Kasumi-1 (cell line): ENCODE measurements around the gene GLCCI1.
"Not testable (repeated sequence)": the region's sequence is repeated elsewhere in the genome, so short reads cannot be mapped to it uniquely, and the experiment has no call there.

ENCODE experiments used
- DNase-seq, 2 experiments: peaks; one replicate each; lab custom pipeline; 2025; lab: John Stamatoyannopoulos, UW

Gene GLCCI1

GRCh38 chr7:7989616-7990440, 21.2 kb downstream of the GLCCI1 start:
- no peak for DNase-seq

- no peak for DNase-seq
These were observed 21.8 kb downstream of the GLCCI1 start for GRCh38 chr7:7990441-7990761.

DNA sequence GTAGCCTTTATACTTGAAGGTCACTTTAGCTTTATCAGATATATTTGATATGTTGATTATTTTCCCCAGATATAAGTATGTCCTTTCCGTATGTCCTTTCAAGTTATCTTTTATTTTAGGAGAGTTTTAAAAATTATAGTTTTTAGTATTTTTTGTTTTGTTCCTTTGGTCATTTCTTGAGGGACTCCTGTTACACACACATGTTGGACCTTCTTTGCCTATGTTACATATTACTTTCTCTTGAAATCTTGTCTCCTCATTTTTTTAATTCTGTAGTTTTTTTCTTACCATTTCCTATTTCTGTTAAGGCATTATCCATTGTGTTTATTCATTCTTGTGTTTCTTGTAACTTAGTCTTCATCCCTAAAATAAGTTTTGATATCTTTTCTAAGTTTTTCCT, 23.9 kb downstream of the GLCCI1 start:
- DNase-seq: no peak

DNA sequence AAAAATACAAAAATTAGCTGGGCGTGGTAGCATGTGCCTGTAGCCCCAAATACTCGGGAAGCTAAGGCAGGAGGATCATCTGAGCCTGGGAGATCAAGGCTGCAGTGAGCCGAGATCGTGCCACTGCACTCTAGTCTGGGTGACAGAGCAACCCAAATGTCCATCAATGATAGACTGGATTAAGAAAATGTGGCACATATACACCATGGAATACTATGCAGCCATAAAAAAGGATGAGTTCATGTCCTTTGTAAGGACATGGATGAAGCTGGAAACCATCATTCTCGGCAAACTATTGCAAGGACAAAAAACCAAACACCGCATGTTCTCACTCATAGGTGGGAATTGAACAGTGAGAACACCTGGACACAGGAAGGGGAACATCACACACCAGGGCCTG, 26.8 kb downstream of the GLCCI1 start:
- not testable (repeated sequence) for DNase-seq

DNA sequence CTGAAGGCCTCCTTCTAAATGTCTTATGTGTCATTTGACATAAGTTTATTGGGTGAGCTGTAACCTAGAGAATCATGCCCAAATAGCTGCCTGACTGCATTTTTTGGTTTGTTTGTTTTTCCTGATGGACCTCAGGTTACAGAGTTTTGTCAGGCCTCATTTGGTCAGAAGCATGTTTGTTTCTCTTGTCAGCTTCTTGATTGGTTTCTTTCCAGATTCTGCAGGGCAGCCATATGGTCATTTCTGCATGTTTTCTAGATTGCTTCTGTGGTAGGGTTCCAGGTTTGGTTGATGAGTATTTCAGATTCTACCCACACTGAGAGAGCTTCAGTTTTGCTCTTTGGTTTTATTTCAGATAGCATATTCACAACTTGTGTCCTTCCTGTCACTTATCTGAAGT, 28.0 kb downstream of the GLCCI1 start:
- DNase-seq: no peak

DNA sequence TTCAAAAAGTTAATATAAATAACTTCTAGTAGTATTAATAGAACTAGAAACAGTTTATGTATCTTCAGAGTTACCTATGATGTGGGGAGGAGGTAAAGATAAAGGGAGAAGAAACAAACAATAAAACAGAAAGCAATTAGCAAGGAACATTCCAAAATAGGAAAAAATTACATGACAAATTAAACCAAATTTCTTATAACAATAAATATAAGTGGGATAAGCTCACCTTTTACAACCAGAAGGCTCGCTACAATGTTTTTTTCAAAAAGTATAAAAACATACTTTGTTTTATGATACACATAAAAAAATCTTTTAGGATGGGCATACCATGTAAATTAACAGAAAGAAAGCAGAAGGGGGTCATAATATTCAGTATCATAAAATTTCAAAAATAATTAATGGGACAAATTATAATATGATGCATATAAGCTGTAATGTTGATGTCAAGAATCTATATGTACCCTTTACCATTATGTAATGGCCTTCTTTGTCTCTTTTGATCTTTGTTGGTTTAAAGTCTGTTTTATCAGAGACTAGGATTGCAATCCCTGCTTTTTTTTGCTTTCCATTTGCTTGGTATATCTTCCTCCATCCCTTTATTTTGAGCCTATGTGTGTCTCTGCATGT, 31.8 kb downstream of the GLCCI1 start:
- DNase-seq: no peak

DNA sequence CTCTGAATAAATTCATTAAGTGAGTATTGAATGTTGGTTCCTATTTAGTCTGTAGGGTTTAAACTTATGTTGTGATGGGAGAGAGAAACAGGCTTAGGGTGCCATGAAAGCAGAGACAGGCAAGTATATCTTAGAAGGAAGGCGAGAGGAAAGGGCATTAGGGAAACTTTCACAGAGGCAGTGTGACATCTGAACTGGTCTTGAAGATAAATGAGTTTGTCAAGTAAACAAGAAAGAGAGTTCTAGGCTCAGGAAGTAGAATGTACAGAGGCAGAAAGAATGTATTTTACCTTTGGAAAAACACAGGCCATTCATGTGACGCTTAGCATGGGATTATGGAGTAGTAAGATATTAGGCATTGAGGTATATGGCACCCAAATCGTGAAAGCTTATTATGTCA, 34.5 kb downstream of the GLCCI1 start:
- no peak for DNase-seq

GRCh38 chr7:8005279-8005678, 36.7 kb downstream of the GLCCI1 start:
- DNase-seq: no peak

DNA sequence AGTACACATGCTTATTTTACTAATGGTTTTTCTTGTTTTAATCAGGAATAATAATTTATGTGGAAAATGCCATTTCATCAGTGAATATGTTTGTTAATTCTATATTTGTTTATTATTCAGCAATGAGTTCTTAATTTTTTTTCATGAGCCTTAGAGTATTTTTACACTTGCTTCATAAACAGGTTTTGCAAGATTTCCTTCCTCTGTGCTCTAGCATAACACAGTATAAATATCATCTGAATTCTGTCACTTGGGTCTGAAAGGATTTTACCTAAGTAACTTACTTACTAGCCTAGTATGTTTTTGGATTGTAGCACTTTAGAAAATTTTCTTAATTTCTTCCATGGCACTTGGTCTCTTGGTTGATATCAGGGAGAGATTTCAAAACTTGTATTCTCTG, 45.8 kb downstream of the GLCCI1 start:
- no peak for DNase-seq

DNA sequence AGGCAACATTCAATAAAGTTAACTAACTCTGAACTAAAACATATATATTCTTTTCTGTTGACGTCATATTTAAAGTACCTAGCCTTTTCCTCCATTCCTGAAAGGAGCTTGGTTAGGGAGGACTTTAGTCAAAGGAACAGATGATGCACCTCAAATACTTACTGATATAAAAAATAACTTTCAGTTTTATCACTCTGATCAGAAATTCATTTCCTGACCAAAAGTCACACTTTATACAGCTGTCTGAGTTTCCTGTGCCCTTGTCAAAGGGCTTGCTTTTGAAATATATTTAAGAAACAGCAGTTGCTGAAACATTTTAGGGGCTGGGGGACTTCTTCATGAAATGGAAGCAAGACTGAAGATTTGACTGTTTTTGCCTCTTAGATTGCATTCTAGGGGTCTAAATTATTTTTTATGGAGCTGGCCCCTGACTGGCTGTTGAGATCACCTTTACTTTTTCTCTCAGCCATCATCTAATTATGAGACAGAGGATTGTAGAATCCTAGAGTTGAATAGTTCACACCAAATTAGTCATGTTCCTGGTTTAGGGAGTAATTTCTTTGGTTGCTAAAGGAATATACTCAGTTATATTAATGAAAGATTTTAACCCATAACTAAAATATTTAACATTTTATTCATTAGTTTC, 46.6 kb downstream of the GLCCI1 start:
- no peak for DNase-seq

DNA sequence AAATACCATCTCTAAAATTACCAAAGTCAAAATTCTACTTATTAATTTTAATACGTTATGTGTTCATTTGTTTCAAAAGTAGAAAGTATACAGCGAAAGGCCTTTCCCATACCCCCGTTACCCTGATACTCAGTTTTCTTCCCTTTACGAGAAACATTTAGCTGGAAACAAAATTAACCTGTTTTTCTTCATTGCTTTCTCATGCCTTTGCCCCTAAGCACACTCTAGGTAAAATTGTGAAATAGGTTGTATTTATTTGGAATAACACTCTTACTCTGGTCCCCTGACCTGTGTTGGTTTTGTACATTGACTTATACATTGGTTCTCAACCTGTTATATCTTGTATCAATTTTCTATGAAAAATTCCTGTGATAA, 47.1 kb downstream of the GLCCI1 start:
- DNase-seq: no peak

- no peak for DNase-seq
These were observed 48.8 kb downstream of the GLCCI1 start for GRCh38 chr7:8017423-8017822.

- DNase-seq: no peak
These were observed 50.4 kb downstream of the GLCCI1 start for GRCh38 chr7:8018961-8019360.

GRCh38 chr7:8022628-8023027, 54.0 kb downstream of the GLCCI1 start:
- DNase-seq: no peak

GRCh38 chr7:8035192-8035591, 66.6 kb downstream of the GLCCI1 start:
- no peak for DNase-seq

DNA sequence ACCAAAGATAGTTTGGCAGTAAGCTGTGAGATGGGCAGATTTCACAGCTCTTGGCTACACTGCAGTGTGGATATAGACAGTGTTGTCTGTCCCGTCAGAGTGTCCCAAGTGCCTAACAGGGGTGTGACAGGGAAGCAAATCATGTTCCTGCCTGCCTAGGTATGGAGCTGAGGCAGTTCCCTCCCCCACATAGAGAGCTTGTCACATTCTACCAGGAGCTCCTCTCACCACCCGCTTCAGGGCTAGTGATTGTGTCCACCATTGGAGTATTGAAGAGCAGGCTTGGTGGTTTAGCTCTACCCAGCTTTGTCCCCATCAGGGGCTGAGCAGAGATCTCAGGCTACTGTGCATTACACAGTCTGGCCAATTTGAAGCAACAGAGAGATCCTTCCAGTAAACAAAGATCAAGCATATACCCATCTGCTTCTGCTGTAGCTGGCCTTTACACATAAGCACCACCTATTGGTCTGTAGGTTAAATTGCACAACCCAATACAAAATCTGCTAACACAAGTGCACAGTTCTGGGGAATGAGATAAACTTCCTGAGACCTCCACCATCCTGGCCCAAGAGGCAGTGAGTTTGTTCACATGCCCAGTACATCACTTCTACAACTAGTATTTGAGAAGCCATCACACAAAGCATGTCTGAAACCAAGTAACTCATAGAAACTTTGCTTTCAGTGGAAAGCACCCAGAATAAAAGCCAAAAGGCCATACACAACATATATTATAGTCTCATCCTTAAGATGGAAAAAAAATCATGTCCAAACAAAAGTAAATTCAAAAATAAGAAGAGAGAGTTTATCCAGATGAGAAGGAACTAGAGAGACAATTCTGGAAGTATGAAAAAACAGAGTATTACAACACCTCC, 67.3 kb downstream of the GLCCI1 start:
- peak; percentile 30 to 45 for DNase-seq

GRCh38 chr7:8037151-8037550, 68.6 kb downstream of the GLCCI1 start:
- no peak for DNase-seq

- DNase-seq: no peak
These were observed 72.3 kb downstream of the GLCCI1 start for GRCh38 chr7:8040768-8041369.

GRCh38 chr7:8042796-8043535, 74.4 kb downstream of the GLCCI1 start:
- DNase-seq: no peak

DNA sequence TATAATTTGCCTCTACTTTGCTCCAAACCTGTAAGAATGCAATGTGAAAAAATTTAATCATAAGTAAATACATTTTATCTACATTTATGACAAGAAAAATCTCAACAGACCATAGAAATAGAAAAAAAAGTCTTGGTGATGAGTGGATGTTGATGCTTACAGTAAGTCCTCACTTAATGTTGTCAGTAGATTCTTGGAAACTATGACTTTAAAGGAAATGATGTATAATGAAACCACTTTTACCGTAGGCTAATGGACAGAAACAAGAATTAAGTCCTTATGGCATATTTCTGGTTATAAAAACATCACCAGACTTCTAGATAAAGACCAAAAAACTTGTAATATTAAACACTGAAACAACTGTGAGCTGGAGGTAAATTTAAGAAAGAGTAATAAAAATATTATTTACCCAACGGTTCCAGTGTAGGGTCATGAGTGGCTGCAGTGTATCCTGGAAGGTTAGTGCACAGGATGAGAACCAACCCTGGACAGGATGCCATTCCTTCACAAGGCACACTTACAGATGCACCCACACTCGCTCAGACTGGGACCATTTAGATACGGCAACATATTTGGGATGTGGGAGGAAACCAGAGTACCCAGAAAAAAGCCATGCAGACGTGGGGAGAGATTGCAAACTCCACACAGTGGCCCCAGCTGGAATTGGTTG, 76.3 kb downstream of the GLCCI1 start:
- no peak for DNase-seq

- not testable (repeated sequence) for DNase-seq
These were observed 79.5 kb downstream of the GLCCI1 start for GRCh38 chr7:8048067-8048466.
